Stimulated activated CD8-positive, alpha-beta memory T cell treated with anti-CD3 and anti-CD28 coated beads, Interleukin-15, amount 100 ng/mL, for 24 hours (primary cell): ENCODE measurements around the gene PMVK.

Experiments used
- DNase-seq: peaks from one replicate; pipeline ENCODE4 v3.0.0-alpha.2; 2020; ENCODE audit warnings: low read depth

PMVK gene

DNA sequence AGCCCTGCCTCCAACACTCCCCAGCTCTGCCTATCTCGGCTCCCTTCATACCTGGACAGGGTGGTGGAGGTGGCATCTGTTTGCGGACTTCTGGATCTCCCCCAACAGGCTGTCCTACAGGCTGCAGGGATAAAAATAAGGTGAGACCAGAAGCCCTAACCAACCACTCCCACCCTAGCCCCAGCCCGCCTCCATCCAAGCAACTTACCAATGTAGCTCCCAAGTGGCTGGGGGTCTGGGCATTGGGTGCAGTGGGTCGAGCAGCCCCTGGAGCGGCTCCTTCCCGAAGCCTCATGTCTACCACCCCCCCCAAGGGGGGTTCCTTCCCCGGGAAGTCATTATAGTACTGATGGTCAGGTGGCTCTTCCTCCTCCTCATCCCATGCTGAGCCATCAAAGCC lies 29.6 kb upstream of the PMVK start:
- no peak for DNase-seq

- DNase-seq, result no peak
Measured at GRCh38 chr1:154964359-154964758, 27.8 kb upstream of the PMVK start.

GRCh38 chr1:154963643-154964042 lies 27.1 kb upstream of the PMVK start:
- DNase-seq, result no peak

GRCh38 chr1:154962795-154963330 lies 26.3 kb upstream of the PMVK start:
- no peak for DNase-seq

- DNase-seq, result no peak
Measured at GRCh38 chr1:154962156-154962749, 25.7 kb upstream of the PMVK start.

- DNase-seq, result peak; percentile 58
Measured at GRCh38 chr1:154961207-154962155, 25.0 kb upstream of the PMVK start, which contains the start of gene PYGO2. Gene PYGO2 (minus strand): TSS chr1:154961782. CDS start chr1:154961576, 206 bp downstream.

- DNase-seq, result no peak
Measured at GRCh38 chr1:154960446-154961136, 24.1 kb upstream of the PMVK start.

GRCh38 chr1:154959426-154959780 lies 22.9 kb upstream of the PMVK start:
- DNase-seq, result no peak

GRCh38 chr1:154958681-154959425 lies 22.3 kb upstream of the PMVK start:
- DNase-seq, result no peak

DNA sequence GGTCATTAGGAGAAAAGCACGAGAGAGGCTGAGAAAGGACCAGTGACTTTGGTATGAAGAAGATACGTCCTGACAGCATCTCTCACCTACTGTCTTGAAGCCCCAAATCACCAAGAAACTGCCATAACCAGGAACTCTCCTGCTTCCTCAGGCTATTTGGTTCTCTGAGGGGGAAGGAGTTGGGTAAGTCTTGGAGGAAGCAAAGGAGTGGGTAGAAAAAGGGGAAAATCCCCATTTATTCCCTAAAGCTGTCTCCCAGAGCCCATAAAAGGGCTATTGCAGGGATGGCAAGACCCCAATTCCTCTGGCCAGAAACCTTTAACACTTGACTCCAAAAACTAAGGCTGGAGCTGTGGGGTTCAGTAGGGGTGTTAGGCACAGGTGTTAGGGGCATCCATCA lies 21.5 kb upstream of the PMVK start:
- DNase-seq, result no peak

DNA sequence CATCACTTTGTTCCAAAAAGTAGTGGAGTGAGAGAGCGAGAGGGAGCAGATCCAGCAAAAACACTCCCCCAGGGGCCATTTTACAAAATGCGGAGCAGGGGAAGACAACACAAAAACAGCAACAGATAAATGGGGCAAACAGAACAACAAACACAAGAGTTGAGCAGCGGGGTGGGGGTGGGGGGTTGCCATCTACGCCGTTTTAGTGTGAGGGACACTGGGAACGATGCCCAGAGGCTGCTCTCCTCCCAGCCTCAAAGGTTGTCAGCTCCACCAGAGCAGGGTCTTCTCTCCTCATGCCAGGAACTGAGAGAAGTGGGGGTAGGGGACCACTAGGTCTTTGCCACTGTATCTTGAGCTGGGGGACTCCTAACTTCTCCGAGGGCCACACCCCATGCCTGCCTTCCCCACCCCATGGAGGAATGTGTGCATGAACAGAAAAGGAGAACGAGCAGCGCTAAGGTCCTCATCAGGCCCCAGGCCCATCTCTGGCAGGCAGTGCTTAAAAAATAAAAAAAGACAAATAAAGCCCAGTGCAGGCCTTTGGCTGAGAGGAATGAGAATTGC lies 20.7 kb upstream of the PMVK start:
- DNase-seq, result no peak

DNA sequence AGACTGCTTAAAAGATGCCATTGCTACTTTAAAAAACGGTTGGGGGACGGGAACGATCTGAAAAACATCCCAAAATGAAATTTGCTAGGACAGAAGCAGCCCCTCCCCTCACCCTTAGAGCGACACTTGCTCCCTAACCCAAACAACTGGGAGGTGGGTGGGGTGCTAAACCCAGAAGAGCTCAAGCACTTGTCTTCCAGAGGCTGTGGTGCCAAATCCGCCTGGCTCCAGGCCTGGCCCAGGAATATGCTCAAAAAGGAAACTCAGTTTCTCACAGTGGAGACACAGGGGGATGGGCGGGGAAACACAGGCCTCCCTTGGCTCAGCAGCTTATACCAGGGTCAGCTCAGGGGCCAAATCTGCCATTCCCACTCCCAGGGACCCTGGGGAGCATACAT lies 20.0 kb upstream of the PMVK start:
- DNase-seq, result no peak

DNA sequence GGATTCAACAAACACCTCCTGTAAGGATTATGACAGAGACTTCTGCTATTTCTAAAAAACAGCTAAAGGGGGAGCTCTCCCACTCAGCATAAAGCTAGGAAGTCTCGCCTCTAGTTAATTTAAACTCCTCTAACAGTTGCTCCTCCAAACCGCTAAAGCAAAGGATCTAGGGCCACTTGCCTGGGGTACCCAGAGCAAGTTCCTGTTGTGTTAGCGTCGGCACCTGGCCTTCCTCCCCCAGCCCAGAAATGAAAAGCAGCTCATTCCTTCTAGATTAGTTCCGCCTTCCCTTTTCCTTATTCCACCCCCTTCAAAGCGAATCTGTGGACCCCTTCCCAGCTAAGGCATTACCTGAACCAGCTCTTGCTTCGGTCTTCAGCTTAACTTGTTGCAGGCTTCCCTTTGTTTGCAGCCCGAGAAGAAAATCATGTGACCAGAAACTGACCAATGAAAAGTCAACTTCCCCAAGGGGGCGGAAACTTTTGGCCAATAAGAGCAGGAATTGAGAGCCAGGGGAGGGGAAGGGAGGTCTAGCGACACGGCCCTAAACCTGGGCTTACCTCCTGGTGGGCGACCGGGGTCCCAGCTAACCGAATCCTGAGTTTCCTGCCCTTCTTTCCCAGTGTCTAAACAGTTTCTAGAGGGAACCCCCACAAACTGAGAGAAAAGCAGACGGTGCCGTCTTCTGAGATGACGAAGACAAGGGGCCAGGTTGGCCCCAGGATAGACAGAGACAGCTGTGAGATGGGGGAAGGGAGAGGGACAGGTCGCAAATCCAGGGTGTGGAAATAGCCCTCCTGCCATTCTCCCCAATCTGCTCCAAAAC lies 19.4 kb upstream of the PMVK start, which contains the start of gene PBXIP1:
PBXIP1 (minus strand) TSS at position 382 of the 826 bp plus-strand sequence. CDS start 2,378 bp downstream, outside the sequence.
- no peak for DNase-seq

GRCh38 chr1:154955039-154955717 lies 18.7 kb upstream of the PMVK start:
- no peak for DNase-seq

DNA sequence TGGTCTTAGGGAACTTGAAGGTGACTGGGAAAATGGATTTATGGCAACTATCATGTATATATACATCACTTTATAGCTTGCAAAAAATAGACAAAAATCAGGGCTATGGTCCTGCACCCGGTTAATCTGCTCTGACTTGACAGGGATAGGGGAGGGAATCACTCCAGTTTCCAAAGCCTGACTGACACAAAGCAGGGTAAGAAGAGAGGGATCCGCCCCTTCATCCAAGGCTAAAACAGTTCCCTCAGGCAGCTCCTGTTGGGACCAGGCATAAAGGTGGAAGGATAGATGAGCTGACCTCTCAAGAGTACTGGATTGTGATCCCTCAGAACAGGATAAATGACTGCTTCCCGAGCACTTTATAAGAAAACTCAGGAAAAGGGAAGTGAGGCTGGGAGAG lies 18.0 kb upstream of the PMVK start:
- no peak for DNase-seq

GRCh38 chr1:154953611-154954038 lies 17.1 kb upstream of the PMVK start:
- DNase-seq, result no peak

GRCh38 chr1:154952664-154953063 lies 16.1 kb upstream of the PMVK start:
- DNase-seq, result no peak

DNA sequence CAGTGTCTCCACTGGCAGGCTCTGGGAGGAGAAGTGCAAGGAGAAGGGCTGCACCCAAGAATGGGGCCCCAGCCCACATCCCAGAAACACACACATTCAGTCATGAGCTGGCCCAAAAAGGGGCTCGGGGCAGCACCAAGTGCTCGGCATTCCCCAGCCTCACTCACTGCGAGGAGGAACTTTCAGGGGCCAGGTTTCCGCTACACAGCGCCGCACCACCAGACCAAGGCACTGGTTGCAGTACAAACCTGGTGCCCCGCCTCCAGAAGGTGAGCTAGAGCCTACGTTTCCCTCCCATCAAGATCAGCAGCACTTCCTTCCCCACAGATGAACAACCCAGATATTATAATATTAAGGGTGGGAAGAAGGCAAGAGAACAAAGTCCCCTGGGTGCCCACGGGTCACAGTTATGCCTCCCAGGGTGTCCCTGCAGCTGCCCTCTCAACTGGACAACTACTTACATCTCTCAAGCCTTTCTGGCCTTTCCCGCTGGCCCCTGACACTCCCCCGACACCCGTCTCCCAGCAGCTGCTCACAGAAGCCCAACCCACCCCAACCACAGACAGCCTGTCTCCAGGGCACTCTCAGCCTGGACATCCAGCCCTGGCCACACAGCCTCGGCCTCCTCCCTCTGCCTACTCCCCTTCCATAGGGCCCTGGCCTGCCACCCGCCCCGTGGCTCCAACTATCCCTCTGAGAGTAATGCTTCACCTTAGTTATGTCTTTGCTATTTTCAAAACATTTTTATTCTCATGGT lies 15.6 kb upstream of the PMVK start:
- DNase-seq, result no peak

GRCh38 chr1:154948079-154948478 lies 11.6 kb upstream of the PMVK start:
- no peak for DNase-seq
